Fibroblast of lung (primary cell): ENCODE data around the gene HRH3.

Experiments used
- EZH2 ChIP-seq: IDR thresholded peaks from 2 replicates; pipeline ENCODE4 v1.5.1; 2012; ENCODE audit warnings: low read length, control low read depth, mild to moderate bottlenecking; ENCODE audit errors: missing control alignments
- TF ChIP-seq, protein P1 (sequence below), 2 donors: IDR thresholded peaks in 1 of 2; conservative IDR thresholded peaks in 1 of 2; 1 replicate in 1 of 2; 2 replicates in 1 of 2; pipeline ENCODE4 v1.5.1; 2011 to 2012; ENCODE audit warnings: low read length in 2 of 2, control low read depth in 1 of 2, inconsistent platforms in 1 of 2, low read depth in 1 of 2, mild to moderate bottlenecking in 1 of 2

DNA sequence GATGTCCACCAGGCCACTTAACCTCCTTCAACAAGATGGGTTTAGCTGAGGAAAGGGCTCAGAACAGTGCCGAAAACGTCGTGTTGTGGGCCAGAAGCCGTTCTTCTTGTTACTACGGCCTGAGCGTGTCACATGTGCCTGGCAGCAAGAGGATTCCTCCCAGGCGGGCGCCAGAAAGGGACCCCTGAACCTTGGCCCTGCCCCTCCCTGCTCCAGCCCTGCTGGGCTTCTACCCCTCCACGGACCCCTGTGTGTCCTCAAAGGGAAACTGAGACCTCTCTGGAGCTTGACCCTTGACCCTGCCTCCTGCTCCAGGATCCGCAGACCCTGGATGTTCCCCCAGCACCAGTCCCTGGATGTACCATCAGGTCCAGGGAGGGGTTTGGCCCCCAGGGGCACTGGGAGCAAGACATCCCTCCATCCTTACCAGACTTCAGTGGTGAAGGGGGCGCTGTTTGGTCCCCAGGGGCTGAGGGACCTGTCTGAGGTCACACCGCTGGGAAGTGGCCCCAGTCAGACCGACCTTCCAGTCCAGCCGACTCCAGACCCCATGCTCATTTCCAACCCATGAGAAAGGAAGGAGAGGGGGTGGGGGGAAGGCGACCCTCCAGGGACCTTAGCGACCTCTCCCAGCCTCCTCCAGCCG, 10.1 kb downstream of the HRH3 start:
- TF ChIP-seq, protein P1, sequence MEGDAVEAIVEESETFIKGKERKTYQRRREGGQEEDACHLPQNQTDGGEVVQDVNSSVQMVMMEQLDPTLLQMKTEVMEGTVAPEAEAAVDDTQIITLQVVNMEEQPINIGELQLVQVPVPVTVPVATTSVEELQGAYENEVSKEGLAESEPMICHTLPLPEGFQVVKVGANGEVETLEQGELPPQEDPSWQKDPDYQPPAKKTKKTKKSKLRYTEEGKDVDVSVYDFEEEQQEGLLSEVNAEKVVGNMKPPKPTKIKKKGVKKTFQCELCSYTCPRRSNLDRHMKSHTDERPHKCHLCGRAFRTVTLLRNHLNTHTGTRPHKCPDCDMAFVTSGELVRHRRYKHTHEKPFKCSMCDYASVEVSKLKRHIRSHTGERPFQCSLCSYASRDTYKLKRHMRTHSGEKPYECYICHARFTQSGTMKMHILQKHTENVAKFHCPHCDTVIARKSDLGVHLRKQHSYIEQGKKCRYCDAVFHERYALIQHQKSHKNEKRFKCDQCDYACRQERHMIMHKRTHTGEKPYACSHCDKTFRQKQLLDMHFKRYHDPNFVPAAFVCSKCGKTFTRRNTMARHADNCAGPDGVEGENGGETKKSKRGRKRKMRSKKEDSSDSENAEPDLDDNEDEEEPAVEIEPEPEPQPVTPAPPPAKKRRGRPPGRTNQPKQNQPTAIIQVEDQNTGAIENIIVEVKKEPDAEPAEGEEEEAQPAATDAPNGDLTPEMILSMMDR (conservative IDR thresholded peaks at IDR 0.05 in 1 of 2, IDR thresholded peaks at IDR 0.05 in 1 of 2; ENCODE audit: low read depth in 1 of 2, low read length in 2 of 2) = no peak
- no peak for TF ChIP-seq EZH2
